GM18519 (cell line): Measurements from ENCODE around the gene ANKK1.

Experiments
- ATAC-seq: cut with Tn5 transposase; IDR thresholded peaks from one replicate; pipeline ENCODE4 v1.9.1; 2021; ENCODE audit warnings: mild to moderate bottlenecking, moderate library complexity; ENCODE audit not compliant: unreplicated experiment, low FRiP score

Gene ANKK1

DNA sequence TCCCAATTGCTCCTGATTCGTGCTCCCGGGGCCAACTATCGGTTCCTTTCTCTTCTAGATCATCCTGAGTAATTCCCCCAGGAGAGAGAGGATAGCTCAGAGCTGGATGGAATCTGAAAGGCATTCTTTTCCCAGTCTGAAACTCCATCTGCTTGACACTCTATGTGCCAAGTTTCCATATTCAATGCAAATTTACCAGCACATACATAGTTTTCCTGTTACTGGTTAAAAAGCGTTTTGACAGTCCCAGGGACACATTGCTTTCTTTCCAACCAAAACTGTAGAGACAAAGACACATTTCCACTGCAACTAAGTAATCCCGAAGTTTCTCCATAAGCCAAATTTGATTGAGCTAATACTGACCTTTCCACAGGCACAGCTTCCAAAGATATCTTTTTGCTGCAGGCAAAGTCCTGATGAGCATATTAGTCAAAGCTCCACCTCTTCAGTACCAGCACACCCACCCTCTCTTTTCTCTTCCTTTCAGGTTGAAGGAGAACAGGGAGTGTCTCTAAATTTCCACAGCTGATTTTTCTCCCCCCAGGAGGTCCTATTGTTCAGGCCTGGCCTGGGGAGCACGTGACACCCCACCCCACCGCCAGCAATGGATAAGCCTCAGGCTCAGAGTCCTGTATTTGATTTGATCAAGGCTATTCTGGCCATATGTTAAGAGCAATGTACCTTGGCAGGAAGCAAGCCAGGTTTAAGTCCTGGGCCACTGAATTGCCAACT lies 9.7 kb upstream of the ANKK1 start:
- ATAC-seq = no peak

DNA sequence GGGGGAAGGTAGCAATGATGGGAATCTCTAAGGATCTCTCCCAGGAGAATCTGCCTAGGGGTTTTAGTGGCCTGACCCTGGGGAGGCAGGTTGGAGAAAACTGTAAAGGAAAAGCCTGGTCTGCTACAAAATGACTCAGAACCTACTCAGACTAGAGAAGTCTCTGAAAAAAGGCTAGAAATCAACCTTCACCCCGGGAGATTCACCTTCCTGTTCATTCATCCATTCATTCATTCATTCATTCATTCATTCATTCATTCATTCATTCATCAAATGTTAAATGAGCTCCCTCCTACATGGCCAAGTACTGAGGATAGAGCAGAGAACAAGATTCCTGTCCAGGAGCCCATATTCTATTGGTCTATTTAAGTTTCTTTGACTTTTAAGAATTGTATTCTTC lies 8.9 kb upstream of the ANKK1 start:
- no peak for ATAC-seq

DNA sequence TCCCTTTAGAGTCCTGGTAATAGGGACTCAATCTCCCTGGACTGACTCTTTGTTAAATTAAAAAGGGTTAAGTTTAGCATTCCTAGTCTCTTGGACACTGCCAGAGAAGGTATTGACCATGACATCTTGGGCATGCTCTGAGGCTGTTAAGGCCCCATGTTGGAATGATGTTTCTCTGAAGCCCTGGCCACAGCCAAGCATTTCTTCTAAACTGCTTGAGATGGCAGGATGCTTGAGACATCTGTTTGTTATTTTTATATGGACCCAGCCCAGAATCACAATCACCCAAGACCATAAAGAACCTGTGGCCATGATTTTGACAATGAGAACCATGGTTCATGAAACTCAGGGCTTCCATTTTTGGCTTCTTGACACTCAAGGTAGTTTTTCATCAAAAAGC lies 5.5 kb upstream of the ANKK1 start:
- ATAC-seq = no peak

DNA sequence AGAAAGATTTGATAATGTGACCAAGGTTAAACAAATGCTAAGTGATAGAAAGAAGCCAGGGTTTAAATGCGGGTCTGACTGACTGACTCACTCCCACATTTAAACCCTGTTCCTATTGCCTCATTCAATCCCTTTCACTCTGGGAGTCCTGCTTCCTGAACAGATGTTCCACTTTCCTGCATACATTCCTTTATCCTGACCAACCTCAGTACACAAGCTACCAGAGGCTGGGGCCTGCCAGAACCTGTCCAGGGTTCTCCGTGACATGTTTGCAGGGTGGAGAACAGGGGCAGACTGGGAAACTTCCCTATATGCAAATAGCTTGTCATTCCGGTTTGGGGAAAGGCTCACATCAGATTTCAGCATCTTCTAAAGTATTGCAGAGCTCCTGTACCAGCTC lies 3.0 kb upstream of the ANKK1 start:
- no peak for ATAC-seq

DNA sequence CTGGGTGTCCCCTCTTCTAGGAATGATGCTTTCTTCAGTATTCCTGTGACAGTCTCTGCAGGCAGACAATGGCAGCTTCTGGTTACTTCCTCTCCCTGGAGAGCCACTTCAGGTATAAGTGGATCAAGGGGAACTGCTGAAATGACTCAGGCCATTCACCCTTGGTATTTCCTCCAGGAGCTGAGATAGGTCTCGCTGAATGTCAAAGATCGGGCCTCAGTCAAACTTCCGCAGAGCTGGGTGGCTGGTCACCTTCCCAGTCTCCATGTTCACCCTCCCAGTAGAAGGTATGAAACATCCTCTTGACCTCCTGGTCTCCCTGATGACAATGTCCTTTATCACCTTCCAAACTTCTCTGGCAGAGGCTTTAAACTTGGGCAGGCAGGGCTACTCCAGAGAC lies 1.8 kb upstream of the ANKK1 start:
- no peak for ATAC-seq

DNA sequence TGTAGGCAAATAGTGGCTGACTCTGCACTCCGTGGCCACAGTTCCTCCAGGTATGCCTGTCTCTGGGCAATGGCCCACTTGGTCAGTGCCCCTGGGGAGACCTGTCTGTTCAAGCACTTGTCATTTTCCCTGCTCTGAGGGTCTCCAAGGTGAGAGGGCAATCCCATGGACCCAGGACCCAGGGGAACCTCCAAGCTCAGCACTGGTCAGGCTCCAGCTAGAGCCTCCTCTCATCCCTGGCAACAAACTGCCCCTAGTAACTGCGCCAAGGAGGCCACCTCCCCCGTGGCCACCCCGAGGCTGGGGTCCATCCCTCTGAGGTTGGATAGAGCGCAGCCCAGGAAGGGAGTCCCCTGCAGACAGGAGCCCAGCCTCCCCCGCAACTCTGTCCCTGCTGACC lies 713 bp upstream of the ANKK1 start:
- no peak for ATAC-seq

DNA sequence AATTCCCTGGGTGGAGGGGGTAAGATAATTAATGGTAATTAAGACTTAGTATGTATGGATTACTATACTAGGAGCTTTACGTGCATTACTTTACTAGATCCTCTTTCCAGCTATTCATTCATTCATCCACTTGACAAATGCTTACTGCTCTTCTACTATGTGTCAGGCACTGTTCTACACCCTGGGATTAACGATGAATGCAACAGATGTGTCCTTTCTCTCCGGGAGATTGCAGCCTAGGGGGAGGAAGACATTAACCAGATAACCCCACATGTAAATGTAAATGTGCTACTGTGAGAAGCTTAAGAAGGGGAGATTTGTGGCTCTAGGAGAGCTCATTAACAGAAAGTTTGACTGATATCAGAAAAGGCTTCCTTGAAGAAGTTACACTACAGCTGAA lies 1.7 kb downstream of the ANKK1 start:
- ATAC-seq = no peak

DNA sequence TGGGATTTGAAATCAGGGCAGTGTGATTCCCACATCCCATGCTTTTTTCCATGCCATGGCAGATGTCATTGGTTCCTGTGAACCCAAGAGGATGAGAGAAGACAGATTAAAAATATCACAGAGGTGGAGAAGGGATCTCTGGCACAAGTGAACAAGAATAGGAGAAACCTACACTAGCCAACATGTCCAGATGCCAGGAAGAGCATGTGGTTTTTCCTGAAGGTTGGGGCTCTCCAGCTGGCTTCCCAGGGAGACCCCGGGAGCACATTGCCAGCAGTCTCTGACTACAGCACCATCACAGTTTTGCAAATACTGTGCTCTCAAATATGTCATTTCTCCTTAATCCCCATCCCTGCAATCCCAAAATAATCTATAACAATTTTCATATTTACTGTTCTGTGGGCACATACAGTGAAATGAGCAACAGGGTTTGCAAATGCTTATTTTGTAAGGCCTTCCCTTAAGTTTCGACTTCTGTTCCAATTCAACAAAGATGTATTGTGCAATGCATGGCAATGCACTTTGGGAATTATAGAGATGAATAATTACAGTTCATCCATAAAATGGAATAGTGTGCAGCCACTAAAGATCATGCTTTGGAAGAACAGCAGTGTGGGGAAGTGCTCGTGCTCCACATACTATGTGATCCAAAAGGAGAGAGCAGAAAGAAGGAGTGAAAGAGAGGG lies 4.8 kb downstream of the ANKK1 start:
- ATAC-seq = no peak

DNA sequence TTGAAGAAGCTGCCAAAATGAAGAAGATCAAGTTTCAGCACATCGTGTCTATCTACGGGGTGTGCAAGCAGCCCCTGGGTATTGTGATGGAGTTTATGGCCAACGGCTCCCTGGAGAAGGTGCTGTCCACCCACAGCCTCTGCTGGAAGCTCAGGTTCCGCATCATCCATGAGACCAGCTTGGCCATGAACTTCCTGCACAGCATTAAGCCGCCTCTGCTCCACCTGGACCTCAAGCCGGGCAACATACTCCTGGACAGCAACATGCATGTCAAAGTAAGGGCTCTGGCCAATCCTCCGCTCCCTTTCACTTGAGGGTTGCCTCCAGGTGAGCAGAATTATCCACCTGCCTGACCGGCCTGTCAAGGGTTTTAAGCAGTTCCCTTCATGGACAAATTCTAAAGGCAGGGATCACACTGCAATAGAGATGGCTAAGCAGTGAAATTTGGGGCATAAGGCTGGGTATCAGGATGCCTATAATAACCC lies 6.0 kb downstream of the ANKK1 start:
- ATAC-seq = no peak

DNA sequence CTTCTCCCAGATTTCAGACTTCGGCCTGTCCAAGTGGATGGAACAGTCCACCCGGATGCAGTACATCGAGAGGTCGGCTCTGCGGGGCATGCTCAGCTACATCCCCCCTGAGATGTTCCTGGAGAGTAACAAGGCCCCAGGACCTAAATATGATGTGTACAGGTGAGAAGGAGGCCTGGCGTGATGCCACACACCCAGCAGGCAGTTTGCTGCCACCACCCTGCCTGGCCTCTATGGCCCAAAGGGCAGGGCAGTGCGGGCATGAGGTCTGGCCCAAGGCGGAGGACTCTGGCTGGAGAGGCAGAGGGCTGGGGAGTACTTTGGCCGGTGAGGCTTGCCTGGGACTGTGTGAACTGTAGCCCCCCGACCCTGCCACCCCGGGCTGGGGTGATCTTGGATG lies 7.3 kb downstream of the ANKK1 start:
- ATAC-seq = no peak

DNA sequence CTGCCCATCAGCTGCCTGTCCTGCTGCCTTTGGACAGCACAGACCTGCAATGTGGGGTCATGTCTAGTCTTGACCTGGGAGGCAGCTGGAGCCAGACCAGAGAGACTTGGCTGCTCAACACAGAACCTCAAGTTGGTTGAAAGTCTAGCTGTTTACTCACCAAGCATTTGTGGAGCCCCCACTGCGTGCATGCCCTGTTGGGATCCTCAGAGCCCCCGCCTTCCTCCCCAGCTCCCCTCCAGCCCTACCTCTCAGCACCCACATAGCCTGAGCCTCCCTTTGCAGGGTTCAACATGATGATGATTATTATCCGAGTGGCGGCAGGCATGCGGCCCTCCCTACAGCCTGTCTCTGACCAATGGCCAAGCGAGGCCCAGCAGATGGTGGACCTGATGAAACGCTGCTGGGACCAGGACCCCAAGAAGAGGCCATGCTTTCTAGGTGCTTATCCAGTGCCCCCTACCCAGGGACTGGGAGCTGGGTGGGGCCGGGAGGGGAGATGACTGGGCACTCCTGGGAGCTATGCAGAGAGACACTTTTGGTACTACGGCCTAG lies 8.3 kb downstream of the ANKK1 start:
- ATAC-seq = no peak

DNA sequence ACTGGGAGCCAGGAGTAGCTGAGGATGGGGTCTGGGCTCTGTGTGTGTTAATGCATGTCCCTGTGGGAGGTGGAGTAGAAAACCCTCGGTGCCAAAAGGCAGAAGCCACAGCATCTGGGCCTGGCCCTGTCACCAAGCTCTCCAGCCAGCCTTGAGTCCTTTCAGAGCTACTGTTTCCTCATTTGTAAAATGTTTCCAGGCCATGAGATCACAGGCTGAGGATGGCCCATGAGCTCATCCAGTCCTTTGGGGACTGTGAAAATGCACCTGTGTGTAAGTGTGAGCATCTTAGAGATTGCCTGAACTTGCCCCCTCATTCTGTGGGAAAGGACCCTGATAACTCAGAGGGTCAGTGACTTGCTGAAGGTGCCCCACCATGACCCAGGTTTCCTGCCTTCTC lies 9.1 kb downstream of the ANKK1 start:
- ATAC-seq = no peak

DNA sequence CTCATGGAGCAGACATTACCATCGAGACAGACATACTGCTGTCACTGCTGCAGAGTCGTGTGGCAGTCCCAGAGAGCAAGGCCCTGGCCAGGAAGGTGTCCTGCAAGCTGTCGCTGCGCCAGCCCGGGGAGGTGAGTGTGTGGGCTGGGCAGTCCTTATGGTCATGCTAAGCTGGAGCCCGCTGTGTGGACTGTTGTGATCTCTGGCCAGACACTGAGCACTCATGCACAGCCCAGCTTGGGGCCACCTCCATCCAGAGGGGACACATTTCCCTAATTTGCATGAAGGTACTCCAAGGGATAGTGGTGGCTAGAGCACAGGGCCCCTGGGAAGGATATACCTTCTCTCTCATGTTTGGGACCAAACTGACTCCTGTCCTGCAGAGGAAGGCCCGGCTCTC lies 9.6 kb downstream of the ANKK1 start:
- no peak for ATAC-seq

DNA sequence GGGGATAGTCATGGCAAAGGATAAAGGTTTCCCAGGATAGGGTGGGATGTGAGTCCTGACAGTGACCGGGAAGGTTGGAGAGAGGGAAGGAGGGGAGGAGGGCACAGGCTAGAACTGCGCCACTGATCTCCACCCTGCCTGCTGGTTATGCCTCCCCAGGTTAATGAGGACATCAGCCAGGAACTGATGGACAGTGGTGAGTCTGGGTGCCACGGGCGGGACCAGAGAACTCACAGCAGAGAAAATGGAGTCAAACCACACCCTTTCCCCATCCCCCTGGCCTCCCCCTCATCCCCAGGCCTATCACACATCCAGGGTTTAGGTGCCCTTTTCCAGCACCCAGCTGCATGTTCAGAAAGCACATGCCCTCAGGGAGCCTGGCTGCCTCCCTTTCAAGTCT lies 10.2 kb downstream of the ANKK1 start:
- ATAC-seq = no peak

DNA sequence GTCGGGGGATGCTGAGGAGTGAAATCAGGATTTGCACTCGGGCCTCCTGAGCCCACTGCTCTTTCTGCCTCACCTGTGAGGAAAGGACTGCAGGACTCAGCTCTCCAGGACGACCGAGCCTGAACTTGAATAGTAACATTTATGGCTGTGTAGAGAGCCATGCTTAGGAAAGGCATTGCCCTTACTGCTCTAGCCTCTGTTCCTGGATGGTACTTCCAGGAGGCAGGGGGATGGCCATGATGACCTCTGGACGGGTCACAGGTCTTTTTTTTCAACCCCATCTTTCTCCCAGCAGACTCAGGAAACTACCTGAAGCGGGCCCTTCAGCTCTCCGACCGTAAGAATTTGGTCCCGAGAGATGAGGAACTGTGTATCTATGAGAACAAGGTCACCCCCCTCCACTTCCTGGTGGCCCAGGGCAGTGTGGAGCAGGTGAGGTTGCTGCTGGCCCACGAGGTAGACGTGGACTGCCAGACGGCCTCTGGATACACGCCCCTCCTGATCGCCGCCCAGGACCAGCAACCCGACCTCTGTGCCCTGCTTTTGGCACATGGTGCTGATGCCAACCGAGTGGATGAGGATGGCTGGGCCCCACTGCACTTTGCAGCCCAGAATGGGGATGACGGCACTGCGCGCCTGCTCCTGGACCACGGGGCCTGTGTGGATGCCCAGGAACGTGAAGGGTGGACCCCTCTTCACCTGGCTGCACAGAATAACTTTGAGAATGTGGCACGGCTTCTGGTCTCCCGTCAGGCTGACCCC lies 11.3 kb downstream of the ANKK1 start:
- no peak for ATAC-seq

DNA sequence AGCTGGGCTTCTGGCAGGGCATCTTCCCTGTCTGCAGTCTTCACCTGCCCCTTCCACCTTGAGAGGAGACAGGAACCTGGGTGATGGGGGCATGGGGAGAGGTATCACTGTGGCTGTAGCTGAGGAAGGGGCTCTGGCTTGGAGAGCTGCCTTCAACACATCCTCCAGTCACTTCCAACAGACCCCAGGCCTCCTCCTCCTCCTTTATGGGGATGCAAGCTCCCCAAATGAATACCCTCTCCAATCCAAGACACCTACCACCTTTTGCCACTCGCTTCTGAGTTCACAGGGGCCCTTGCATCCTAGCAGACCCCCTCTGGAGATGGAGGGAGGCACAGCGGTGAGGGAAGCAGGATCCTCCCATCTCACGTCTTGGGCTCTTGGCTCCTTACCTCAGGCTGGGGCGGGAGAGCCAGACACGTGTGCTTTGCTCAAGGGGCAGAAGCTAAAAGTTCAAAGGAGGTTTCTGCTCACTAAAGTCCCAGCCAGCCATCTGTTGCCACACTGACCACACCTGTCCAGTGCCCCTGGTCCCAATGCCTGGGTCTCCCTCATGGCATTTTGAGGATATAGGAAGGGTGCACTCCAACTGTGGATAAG lies 13.2 kb downstream of the ANKK1 start:
- no peak for ATAC-seq

DNA sequence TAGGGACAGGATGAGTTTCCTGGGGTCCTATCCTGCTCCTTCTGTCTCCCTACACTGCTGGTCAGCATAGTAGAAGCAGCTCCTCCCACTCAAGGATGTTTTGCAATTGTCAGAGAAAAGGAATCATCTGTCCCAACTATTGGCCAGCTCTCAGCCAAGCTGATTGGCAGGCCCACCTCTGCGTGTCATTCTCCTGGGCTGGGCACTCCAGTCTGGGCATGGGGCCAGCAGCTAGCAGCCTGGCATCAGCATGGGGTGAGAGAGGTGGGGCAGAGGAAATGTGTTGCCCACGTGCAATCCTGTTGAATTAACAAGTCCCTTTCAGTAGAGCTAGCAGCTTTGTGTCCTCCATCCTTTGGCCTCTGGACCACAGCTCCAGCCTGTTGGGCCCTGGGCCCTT lies 14.1 kb downstream of the ANKK1 start:
- no peak for ATAC-seq

DNA sequence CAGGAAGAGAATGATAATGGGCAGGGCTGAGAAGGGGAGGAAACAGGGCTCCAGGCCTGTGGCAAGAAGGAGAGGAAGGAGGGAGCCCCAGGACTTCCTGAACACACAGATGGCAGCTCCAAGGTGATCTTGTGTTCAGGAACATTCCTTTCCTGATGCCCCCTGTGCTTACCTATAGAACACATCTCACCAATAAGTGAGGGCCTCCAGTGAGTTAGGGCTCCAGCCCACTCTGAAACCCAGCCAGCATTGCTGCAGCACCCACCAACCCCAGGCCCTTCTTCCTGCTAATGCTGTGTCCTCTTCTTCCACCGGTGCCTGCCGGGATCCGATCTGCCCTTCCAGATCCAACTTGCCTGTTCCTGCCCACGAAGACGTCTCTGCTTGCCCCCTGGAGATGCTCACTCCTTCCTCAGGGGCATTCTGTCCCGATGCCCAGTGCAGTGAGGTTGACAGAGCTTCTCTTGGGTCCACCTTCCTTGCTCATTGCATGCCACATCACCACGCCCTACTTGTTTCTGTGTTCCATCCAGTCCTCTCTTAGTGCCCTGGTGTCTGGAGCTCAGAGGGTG lies 17.4 kb downstream of the ANKK1 start:
- no peak for ATAC-seq

DNA sequence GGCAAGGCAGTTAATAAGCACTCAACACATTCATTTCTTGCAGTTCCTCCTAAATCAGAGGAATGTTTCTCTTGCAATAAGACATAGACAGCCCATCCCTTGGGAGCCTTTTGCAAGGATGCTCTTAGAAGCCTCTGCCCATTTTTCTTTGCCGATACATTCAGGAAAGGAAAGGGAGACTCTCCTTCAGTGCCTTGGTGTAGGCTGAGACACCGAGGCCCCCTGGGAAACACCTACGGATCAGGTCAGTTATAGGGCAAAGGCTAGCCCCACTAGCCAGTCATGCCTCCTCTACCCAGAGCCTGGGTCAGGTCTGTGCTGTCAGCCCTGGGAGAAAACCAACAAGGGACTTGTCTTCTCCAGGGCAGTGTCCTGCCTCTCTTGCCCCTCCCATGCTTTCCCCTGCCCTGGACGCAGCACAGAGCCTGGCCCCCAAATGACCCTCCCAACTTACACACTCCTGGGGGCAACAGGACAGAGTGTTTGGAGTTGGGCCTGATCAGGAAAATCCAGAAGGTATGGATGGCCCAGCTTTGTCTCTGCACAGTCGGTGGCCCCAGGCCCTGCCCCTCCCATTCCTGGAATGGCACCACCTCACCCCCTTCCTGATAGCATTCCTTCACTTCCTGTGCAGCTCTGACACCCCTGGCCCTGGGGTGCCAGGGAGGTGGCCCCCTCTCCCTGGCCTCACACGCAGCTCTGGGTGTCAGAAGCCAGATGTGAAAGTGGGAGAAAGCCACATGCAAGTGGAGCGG lies 18.3 kb downstream of the ANKK1 start:
- ATAC-seq = no peak

DNA sequence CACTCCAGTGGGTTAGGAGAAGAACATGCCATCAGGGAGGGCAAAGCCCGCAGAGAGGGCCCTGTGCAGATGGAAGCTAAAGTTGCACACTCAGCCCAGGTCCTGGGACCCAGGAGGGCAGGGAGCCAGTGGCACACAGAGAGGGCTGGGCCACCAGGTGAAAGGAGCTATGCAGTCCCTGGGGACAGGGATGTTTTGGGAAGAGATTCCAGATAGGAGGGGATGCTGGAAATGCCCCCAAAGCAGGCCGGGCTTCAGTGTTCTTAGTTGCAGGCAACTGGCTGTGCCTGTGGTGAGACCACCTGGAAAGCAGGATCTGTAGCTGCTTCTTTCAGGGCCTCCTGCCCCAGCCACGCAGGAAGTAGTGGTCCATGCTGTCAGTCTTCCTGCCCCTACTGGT lies 19.6 kb downstream of the ANKK1 start:
- ATAC-seq = no peak
